ENCODE data around the gene FUT4.
"Not testable (repeated sequence)": the region's sequence is repeated elsewhere in the genome, so short reads cannot be mapped to it uniquely, and the experiment has no call there.

The FUT4 gene

GRCh38 chr11:94568200-94568599 lies 24.5 kb downstream of the FUT4 start:
- no peak for DNase-seq (ENCODE audit: low read depth)

- DNase-seq (ENCODE audit: low read depth), result no peak
These were observed 25.0 kb downstream of the FUT4 start for GRCh38 chr11:94568717-94569116.

GRCh38 chr11:94572975-94573374 lies 29.3 kb downstream of the FUT4 start:
- DNase-seq (ENCODE audit: low read depth), result not testable (repeated sequence)

- no peak for DNase-seq (ENCODE audit: low read depth)
These were observed 30.7 kb downstream of the FUT4 start for GRCh38 chr11:94574193-94574961.

- DNase-seq (ENCODE audit: low read depth), result no peak
These were observed 32.6 kb downstream of the FUT4 start for GRCh38 chr11:94576306-94576705.

- no peak for DNase-seq (ENCODE audit: low read depth)
These were observed 34.1 kb downstream of the FUT4 start for GRCh38 chr11:94577841-94578240.

GRCh38 chr11:94581926-94582325 lies 38.2 kb downstream of the FUT4 start:
- DNase-seq (ENCODE audit: low read depth), result no peak

- DNase-seq (ENCODE audit: low read depth), result no peak
These were observed 39.6 kb downstream of the FUT4 start for GRCh38 chr11:94583213-94583865.

- DNase-seq (ENCODE audit: low read depth), result no peak
These were observed 40.3 kb downstream of the FUT4 start for GRCh38 chr11:94583866-94584500.

- no peak for DNase-seq (ENCODE audit: low read depth)
These were observed 41.3 kb downstream of the FUT4 start for GRCh38 chr11:94584978-94585377.

GRCh38 chr11:94585399-94585798 lies 41.7 kb downstream of the FUT4 start:
- no peak for DNase-seq (ENCODE audit: low read depth)

- DNase-seq (ENCODE audit: low read depth), result no peak
These were observed 42.8 kb downstream of the FUT4 start for GRCh38 chr11:94586546-94586945.

GRCh38 chr11:94586978-94587377 lies 43.3 kb downstream of the FUT4 start:
- no peak for DNase-seq (ENCODE audit: low read depth)

- no peak for DNase-seq (ENCODE audit: low read depth)
These were observed 44.7 kb downstream of the FUT4 start for GRCh38 chr11:94588366-94588942.

GRCh38 chr11:94590352-94591041 lies 46.8 kb downstream of the FUT4 start:
- no peak for DNase-seq (ENCODE audit: low read depth)

GRCh38 chr11:94593030-94593429 lies 49.3 kb downstream of the FUT4 start:
- DNase-seq (ENCODE audit: low read depth), result no peak

GRCh38 chr11:94595076-94595475 lies 51.4 kb downstream of the FUT4 start:
- no peak for DNase-seq (ENCODE audit: low read depth)

GRCh38 chr11:94597896-94598295 lies 54.2 kb downstream of the FUT4 start:
- DNase-seq (ENCODE audit: low read depth), result no peak
